ENCODE data around the gene ZNRD2. TPM values are rescaled to one million over a fixed set of nuclear protein-coding genes. Genes with fewer than 3 reads are reported as not detected.

The ZNRD2 gene
- total RNA-seq, 1 experiment from 2014 or later = 66.8 TPM

DNA sequence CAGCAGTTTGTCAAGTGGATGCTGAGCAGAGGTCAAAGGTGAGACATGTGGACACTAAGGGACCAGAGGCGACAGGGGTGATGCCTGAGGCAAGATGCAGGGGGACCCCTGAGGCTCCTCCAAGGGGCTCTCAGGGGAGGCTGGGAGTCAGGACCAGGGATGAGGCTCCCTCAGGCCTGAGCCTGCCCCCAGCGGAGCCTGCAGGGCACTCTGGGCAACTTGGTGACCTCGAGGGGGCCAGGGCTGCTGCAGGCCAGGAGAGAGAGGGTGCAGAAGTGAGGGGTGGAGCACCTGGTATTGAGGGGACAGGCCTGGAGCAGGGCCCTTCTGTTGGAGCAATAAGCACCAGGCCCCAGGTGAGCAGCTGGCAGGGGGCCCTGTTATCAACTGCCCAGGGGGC lies 11.7 kb downstream of the ZNRD2 start:
- intact Hi-C loops (cut with micrococcal nuclease) = no loop called here
- RAD21 ChIA-PET (ENCODE audit: low non-redundant PET in 1 of 2, low total read pairs in 2 of 2, uncharacterized antibody in 2 of 2, unreplicated experiment in 2 of 2) = no interaction called here
- no peaks in the 10 kb centered on the region for H3K9me3 ChIP-seq (ENCODE audit: control insufficient read depth in 1 of 2, insufficient read depth in 1 of 2, low read depth in 1 of 2, low read length in 2 of 2)
- peaks cover 2 to 4% of the 10 kb centered on the region in 2 experiments; a peak in 2 of 4 replicates for H3K36me3 ChIP-seq (ENCODE audit: control insufficient read depth in 1 of 2, insufficient read depth in 2 of 2, low read length in 2 of 2)
- no peaks in the 10 kb centered on the region for H4K20me1 ChIP-seq (ENCODE audit: insufficient read depth)
- no peak overlapping the region for H2AFZ ChIP-seq (ENCODE audit: low read depth, low read length, poor library complexity, severe bottlenecking)
- no TSS peak for BruUV-seq (replicated peaks)
- H3K4me3 ChIP-seq (replicated peaks in 1 of 2; ENCODE audit: low read depth in 1 of 2, low read length in 2 of 2) = no peak overlapping the region
- ATAC-seq (no peak), DNase-seq (ENCODE audit: low read depth, low spot score) (no peak)
- peaks cover 11 to 19% of the 10 kb centered on the region in 2 experiments for H3K4me1 ChIP-seq (ENCODE audit: control insufficient read depth in 1 of 2, insufficient read depth in 2 of 2, low read length in 2 of 2)
- H3K27me3 ChIP-seq (ENCODE audit: insufficient read depth, low read length) = no peaks in the 10 kb centered on the region
- no peaks in the 10 kb centered on the region for H3K9me2 ChIP-seq (ENCODE audit: insufficient read depth)
- TF ChIP-seq, protein P1, sequence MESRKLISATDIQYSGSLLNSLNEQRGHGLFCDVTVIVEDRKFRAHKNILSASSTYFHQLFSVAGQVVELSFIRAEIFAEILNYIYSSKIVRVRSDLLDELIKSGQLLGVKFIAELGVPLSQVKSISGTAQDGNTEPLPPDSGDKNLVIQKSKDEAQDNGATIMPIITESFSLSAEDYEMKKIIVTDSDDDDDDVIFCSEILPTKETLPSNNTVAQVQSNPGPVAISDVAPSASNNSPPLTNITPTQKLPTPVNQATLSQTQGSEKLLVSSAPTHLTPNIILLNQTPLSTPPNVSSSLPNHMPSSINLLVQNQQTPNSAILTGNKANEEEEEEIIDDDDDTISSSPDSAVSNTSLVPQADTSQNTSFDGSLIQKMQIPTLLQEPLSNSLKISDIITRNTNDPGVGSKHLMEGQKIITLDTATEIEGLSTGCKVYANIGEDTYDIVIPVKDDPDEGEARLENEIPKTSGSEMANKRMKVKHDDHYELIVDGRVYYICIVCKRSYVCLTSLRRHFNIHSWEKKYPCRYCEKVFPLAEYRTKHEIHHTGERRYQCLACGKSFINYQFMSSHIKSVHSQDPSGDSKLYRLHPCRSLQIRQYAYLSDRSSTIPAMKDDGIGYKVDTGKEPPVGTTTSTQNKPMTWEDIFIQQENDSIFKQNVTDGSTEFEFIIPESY (IDR thresholded peaks at IDR 0.05; ENCODE audit: extremely low read depth, insufficient replicate concordance, low read length) = no peak
- TF ChIP-seq CBX3 (IDR thresholded peaks at IDR 0.05; ENCODE audit: low read depth) (no peak), SIN3A (IDR thresholded peaks at IDR 0.05; ENCODE audit: low read depth) (no peak), YY1 (IDR thresholded peaks at IDR 0.05; ENCODE audit: extremely low read depth, insufficient replicate concordance, low read depth, low read length) (no peak), FOSL1 (IDR thresholded peaks at IDR 0.05; ENCODE audit: low read depth) (no peak)
- TF ChIP-seq, protein P2, sequence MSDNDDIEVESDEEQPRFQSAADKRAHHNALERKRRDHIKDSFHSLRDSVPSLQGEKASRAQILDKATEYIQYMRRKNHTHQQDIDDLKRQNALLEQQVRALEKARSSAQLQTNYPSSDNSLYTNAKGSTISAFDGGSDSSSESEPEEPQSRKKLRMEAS (IDR thresholded peaks at IDR 0.05) = no peak
- TF ChIP-seq, protein P3, sequence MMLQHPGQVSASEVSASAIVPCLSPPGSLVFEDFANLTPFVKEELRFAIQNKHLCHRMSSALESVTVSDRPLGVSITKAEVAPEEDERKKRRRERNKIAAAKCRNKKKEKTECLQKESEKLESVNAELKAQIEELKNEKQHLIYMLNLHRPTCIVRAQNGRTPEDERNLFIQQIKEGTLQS (IDR thresholded peaks at IDR 0.05) = no peak
- no peak overlapping the region for H3K4me2 ChIP-seq (ENCODE audit: low read length)
- CTCF ChIA-PET = interaction anchor here (1.4 kb wide), 1 partner anchor 12 kb away, joined by 5 read pairs; no protein-coding TSS in a partner anchor
- POLR2A ChIA-PET = no interaction called here
- H3K79me2 ChIP-seq (ENCODE audit: insufficient read depth, low read length) = peaks cover 10% of the 10 kb centered on the region; the same call in 1 of the 2 replicates
- no peak overlapping the region for H3K9ac ChIP-seq (ENCODE audit: low read length)
- H3K27ac ChIP-seq (ENCODE audit: low read depth, low read length) = no peak overlapping the region
